Amygdala (tissue), 56 donors: ENCODE measurements around the gene OR10AD1.
A peak's percentile ranks its signal among the peaks of the same experiment; 100 is the strongest.
"Not testable (repeated sequence)": the region's sequence is repeated elsewhere in the genome, so short reads cannot be mapped to it uniquely, and the experiment has no call there.

Source experiments
- DNase-seq, 56 donors: peaks; one replicate each; lab custom pipeline; 2025; lab: John Stamatoyannopoulos, UW

OR10AD1 gene

DNA sequence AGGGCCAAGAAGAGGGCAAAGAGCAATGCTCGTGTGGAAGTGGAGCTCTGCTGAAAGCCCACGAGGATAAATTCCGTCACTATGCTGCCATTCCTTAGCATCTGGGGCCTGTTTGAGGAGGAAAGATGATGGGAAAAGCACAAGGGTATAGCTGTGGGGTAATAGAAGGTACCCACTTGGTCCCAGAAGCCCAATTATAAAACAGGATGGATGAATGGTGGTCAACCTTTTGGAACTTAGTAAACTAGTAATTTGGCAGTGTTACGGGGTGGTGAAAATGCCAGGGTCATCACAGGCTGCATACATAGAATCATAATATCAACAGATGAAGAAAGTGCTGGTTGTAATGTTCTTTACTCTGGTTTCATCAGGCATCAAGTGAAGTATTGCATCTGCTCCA, at the start of gene OR10AD1:
TSS of gene OR10AD1 (minus strand) at position 101 of the 400 bp plus-strand sequence. CDS start at position 101, 0 bp downstream.
- DNase-seq: no peak

DNA sequence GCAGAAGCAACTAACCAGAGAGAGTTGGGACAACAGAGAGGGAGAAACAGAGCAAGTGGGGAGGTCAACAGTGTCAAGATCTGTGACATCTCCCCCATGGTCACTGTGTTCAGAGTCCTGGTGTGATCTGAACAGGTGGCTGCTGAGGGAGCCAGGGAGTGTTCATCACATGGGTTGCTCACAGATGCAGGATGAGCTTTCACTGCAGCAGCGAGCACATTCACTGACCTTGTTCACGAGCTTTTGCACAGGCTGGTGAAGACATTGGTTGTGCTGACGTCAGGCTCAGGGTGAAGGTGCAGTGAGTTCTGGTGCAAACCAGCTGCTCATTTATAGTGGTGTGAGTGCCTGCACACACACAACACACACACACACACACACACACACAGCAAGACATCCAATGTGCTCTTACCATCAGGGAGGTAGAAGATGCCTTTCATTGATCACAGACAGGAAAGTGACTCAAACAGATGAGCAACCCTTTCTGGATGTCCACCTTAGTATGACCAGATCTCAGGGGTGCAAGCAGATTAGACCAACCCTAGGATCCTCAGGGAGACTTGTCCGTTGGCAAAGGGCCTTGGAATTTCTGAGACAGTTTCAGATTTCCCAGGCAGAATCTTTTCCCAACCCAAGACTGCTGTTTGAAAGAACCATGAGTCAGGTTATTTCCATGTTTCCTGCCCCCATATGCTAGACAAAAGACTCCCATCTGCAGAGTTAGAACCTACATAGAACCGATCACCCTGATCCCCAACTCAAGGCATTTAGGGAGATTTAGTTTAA, 44.3 kb upstream of the OR10AD1 start:
- no peak for DNase-seq

GRCh38 chr12:48237162-48237561, 34.1 kb upstream of the OR10AD1 start:
- DNase-seq: no peak

GRCh38 chr12:48235796-48236333, 32.8 kb upstream of the OR10AD1 start:
- no peak for DNase-seq

DNA sequence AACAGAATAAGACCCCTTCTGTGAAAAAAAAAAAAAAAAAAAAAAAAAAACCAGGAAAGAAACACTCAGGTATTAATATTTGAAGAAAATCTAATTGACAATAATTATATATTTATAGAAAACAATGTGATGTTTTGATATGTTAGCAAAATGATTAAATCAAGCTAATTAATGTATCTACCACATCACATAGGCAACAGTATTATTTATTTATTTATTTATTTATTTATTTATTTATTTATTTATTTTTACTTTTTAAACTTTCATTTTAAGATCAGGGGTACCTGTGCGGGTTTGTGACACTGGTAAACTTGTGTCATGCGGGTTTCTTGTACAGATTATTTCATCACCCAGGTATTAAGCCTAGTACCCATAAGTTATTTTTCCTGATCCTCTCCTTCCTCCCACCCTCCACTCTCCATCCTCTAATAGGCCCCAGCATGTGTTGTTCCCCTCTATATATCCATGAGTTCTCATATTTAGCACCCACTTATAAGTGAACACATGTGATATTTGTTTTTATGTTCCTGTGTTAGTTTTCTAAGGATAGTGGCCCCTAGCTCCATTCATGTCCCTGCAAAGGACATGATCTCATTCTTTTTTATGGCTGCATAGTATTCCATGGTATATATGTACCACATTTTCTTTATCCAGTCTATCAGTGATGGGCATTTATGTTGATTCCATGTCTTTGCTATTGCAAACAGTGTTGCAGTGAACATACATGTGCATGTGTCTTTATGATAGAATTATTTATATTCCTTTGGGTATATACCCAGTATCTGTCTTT, 28.3 kb upstream of the OR10AD1 start:
- not testable (repeated sequence) for DNase-seq

GRCh38 chr12:48224533-48224932, 21.4 kb upstream of the OR10AD1 start:
- DNase-seq: not testable (repeated sequence)

DNA sequence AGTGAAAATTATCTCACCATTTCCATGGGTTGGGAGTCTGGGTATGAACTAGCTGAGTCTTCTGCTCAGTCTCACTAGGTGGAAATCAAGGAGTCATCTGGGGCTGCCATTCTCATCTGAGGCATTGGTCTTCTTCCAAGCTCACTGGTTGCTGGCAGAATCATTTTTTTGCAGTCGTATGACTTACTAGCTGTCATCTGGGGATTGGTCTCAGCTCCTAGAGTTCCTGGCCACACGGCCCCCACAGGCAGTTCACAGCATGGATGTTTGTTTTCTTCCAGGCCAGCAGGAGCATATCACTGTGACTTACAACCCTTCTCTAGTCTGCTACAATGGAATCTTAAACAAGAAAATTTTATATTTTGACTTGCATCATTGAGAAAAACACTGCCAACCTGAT, 18.6 kb upstream of the OR10AD1 start:
- no peak for DNase-seq

- DNase-seq: no peak
Measured at GRCh38 chr12:48220701-48221100, 17.6 kb upstream of the OR10AD1 start.

DNA sequence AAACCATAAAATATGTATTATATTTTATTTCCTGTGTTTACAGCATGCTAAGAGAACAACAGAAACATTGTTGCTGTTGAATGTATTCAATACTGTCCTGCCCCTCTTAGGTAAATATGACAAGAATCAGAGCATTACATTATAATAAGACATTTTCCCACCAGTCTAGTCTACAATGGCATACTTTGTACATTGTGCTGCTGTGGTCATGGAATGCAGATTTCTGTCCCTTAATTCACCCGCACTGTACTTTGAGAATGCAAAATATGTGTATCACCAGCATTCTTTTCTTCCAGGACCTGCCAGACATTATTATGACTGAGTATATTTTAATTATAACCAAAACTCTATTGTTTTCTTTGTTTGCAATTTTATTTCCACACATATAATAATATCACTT, 16.5 kb upstream of the OR10AD1 start:
- no peak for DNase-seq

- no peak for DNase-seq
Measured at GRCh38 chr12:48216785-48217184, 13.7 kb upstream of the OR10AD1 start.

DNA sequence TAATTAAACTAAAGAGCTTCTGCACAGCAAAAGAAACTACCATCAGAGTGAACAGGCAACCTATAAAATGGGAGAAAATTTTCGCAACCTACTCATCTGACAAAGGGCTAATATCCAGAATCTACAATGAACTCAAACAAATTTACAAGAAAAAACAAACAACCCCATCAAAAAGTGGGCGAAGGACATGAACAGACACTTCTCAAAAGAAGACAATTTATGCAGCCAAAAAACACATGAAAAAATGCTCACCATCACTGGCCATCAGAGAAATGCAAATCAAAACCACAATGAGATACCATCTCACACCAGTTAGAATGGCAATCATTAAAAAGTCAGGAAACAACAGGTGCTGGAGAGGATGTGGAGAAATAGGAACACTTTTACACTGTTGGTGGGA, 6.4 kb upstream of the OR10AD1 start:
- not testable (repeated sequence) for DNase-seq

GRCh38 chr12:48202766-48203165, 326 bp downstream of the OR10AD1 start:
- DNase-seq: no peak

- no peak for DNase-seq
Measured at GRCh38 chr12:48201516-48201915, 1.6 kb downstream of the OR10AD1 start.

DNA sequence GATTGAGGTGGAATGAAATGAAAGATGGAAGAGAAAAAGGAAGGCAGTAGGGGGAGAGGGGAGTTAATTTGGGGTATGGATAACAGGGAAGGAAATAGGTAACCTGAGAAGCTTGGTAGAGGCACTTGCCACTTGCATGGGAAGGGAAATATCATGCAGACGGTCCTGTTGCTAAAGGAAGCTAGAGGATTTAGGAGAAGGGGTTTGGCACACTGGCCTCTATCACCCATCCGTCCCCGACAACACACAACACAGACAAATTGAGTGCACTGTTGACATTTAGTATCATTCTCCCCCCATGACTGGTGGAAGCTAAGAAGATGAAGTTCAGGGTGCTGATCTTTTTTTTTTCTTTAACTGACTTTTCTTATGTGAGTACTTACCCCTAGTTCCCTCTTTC, 2.0 kb downstream of the OR10AD1 start:
- DNase-seq: no peak

DNA sequence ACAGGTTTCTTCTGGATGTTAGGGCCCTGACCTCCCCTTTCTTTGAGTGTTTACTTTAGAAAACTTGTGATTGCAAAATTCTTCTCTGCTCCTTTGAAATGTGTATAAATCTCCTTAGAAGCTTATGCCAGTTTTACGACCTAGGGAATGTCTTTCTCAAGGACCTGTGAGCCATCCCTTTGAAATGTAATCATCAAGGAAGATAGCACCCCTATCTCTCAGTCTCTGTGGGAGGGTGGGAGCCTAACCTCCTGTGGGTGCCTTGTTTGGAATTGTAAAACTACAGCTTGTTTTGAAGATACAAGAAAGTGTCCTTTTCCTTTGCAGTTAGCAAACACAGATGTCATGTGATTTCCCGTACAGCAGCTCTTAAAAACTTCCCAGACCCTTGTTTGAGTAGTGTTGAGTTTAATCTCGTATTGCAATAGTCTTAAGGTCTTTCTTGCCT, 3.3 kb downstream of the OR10AD1 start:
- no peak for DNase-seq

DNA sequence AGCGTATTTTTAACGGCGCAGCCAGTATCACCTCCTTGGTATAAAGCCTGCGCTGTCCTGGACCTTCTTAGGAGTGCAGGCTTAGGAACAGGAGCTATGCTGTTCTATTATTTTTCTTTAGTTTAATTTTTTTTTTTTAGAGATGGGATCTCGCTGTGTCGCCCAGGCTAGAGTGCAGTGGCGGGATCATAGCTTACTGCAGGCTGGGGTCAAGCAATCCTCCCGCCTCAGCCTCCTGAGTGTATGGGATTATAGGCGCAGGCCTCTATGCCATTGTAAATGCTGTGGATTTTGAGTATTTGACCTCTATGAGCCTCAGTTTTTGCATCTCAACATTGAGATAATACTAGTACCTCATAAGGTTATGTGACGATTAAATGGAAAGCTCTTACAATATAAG, 4.1 kb downstream of the OR10AD1 start:
- no peak for DNase-seq

DNA sequence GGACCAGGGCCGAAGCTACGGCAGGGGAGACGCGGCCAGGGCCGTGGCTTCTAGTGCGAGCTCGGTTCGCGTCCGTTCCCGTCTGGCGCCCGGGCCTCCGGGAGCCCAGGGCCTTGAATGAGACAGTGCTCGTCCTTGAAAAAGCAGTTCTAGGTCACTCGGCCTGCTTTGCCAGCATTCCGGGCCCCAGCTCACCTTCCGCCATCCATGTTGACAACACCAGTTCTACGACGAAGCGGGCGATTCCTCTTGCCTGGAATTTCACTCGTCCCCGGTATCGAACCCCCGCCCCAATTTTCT, 4.5 kb downstream of the OR10AD1 start:
- DNase-seq: peak in 7 of 56 donors; percentile 21 to 65 (median 47)

DNA sequence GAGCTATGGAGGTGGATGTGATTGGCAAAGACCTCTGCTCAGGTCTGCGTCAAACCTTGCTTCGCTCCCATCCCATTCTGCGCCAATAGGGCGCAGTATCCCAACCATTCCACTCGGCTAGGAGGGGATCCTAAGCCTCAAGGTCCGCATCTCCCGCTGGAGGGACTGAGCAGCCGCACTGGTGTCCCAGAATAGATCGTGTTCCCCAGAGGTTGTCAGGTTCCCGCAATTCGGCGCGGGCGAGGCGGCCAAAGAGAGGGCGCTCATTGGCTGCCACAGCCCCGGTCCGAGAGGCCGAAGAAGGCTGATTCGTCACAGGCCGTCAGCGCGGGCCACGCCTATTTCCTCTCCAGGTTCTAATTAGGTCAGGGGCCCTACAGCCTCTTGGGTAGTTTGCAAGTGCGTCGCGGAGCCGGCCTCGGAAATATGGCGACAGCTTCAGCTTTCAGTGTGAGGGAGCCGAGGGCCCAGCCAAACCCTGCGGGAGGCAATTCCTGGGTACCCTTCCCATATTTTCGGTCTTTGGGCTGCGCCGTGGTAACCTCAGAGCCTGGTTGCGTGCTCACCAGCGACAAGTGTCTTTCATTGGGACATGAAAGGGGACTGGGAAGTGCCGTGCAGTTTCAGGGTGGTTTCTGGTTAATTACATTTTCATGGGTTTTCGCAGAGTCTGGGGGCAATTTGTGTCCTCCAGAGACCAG, 5.0 kb downstream of the OR10AD1 start:
- DNase-seq: peak in 55 of 56 donors; percentile 50 to 93 (median 85)

- peak in 3 of 56 donors; percentile 10 to 38 (median 31) for DNase-seq
Measured at GRCh38 chr12:48197549-48197970, 5.5 kb downstream of the OR10AD1 start.

- DNase-seq: no peak
Measured at GRCh38 chr12:48194799-48195201, 8.3 kb downstream of the OR10AD1 start.

GRCh38 chr12:48193623-48194022, 9.5 kb downstream of the OR10AD1 start:
- no peak for DNase-seq
